ENCODE data around the gene SLC6A12.

GRCh38 chr12:227923-228845, 14.2 kb upstream of the SLC6A12 start:
- TF ChIP-seq CTCF (IDR thresholded peaks at IDR 0.05; ENCODE audit: extremely low read depth in 1 of 2, insufficient read depth in 1 of 2, low read depth in 1 of 2, low read length in 2 of 2) (no peak), POLR2A (IDR thresholded peaks at IDR 0.05; ENCODE audit: low read depth, low read length) (no peak), EZH2 (IDR thresholded peaks at IDR 0.05; ENCODE audit: borderline replicate concordance, low read depth, low read length, severe bottlenecking) (no peak), MAX (IDR thresholded peaks at IDR 0.05; ENCODE audit: insufficient read depth, insufficient read length) (no peak)

Measured in endothelial cell of umbilical vein (primary cell).